Stimulated activated CD4-positive, alpha-beta T cell treated with anti-CD3 and anti-CD28 coated beads, Interleukin-1b, Interleukin-23, amount 100 ng/mL, for 4 hours (primary cell): ENCODE results near the gene FNDC3A.
A peak's percentile ranks its signal among the peaks of the same experiment; 100 is the strongest.
"Not testable (repeated sequence)": the region's sequence is repeated elsewhere in the genome, so short reads cannot be mapped to it uniquely, and the experiment has no call there.

Experiments
- DNase-seq, 2 donors: peaks; one replicate each; pipeline ENCODE4 v3.0.0-alpha.2; 2020; ENCODE audit warnings: low read depth in 2 of 2

The FNDC3A gene

DNA sequence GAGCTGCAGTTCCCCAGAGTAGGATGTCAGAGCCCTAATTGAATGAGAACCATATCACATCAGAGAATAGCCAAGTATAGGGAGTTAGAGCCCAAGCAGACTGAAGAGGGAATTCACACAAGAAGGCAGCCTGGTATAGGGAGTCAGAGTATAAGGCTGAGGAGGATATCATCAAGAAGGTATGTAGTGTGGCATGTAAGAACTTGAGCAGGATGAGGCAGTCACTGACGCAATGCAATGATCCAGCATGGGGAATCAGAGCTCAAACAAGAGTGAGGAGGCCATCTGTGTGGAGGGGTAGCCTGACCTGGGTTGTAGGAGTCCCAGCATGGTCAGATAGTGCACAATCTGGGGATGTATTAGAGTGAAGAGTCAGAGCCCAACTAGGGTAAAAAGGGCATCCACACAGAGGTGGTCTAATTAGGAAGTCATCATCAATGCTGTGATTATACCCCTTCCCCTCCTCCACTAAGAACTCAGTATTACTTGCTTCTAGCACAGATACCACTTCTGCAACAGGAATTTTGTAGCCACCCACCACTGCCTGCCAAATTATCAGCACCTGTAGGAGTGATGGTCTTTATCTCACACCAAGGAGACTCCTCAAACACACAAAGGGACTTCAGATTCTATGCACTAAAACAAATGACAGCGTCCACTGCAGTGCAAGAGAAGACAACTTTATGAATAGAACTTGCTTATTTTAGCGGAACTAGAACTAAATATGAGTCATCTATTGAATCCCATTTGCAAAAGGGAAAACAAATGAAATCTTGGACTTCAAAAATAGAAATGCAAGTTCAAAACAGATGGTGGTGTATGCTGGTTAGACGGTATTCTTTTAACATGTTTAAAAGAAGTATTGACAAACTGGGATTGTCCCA is 107.2 kb downstream of the FNDC3A start:
- DNase-seq = no peak

DNA sequence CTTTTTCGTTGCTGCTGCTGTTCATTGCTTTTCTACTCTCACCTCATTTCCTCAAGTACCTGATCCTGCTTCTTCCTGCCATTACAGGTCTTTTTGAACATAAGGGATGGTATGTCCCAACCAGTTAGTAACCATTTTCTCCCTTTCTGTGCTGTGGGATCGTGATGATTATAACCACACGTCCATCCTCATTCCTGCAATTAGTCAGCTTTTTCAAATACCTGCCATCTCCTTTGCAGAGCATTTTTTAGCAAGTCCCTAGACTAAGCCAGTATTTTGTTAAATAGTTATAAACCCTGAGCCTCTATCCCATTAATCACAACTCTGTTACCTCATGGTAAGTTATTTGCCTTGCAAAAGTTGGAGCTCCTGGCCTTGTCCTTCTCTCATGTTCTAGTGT is 109.2 kb downstream of the FNDC3A start:
- DNase-seq = no peak

- no peak for DNase-seq
Observed at GRCh38 chr13:49086722-49087121, 111.0 kb downstream of the FNDC3A start.

- DNase-seq = no peak
Observed at GRCh38 chr13:49093376-49093775, 117.7 kb downstream of the FNDC3A start.

DNA sequence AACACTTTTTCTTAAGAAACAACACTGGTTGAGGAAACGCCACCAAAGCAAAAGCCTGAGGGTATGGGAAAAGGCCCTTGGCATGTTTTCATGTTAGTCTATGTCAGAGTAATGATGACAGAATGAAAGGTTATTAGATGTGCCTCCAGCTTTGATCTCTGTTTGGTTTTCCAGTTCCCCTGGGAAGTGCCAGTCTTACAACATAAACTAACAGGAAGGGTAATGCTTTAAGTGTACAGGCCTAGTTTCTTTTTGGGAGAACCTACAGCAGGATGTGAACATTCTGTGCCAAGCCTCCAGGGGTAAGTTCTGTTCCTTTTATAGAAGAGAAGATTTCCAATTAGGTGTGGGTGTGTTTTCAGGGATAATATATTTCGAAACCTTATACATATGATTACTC is 121.7 kb downstream of the FNDC3A start:
- DNase-seq = no peak

DNA sequence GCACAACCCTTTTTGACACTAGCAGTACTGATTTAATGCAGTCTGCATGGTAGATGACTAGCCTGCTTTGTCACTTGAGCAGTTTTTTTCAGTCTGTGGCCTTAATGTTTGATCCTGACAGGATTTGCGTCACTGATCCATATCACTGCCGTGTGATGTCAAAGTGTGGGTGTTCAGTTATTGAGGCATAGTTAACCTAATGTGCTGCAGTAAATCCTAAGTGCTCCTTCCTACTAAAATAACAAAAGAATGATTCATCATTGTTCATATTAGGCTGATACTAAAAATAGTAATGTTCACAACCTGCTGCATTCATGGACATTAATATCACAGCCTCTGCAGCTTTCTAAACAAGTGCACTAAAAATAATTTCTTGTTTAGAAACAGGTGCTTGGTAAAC is 122.5 kb downstream of the FNDC3A start:
- DNase-seq = no peak

- no peak for DNase-seq
Observed at GRCh38 chr13:49098771-49099512, 123.2 kb downstream of the FNDC3A start.

DNA sequence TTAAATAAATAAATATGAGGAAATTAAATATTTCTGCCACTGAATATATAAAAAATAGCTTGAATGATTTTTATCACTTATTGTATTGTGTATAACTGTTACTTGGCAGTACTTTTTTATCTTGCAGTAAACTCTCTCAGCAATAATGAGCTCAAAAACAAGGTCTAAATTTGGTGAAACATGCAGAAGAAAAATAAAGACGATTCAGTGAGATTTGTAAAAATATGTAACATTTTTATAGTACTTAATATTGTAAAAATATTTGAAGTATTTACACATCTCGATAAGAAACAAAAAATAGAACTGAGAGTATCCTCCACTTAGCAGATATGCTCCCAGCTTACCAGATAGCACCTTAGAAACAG is 123.8 kb downstream of the FNDC3A start:
- no peak for DNase-seq

DNA sequence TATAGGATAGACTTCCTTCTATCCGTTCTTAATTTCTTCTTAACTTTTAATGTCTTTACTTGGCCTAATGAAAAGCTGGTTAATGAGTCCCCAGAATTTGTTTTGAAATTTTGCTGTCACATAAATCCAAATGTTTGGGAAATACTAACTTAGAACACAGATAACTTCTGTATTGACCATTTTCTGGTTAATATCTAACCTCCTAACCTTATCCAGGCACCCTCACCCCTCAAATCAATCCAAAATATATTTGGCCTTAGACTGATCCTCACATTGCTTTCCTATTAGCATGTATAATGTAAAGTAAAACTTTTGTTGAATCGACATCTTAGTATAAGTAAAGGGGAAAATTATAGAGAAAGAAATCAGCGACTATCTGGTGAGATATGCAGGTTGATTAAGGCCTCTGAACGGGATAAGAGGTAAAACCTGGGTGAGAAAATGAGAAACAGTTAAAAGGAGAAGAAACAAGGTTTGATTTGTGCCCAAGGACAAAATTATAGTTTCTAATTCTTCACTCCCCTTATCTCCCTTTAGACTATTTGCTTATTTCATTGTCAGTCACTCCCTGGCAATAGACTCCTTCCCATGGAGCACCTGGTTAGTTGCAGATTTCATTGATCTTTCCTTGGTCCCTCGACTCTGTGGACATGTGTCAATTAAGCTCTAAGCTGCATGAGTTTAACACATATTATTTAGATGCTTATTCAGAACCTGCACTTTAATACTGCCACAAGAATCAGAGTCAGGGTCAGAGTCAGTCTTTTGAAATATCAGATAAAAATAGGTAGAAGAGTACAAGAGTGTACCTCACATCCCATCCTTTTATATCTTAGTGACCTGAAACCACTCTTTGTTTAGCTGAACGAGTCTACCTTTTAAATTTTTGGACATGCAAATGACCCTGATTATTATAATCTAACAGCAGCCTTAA is 125.2 kb downstream of the FNDC3A start:
- DNase-seq = no peak

- no peak for DNase-seq
Observed at GRCh38 chr13:49108196-49108595, 132.5 kb downstream of the FNDC3A start.

- peak; percentile 51 for DNase-seq
Observed at GRCh38 chr13:49110122-49110912, 134.6 kb downstream of the FNDC3A start.

DNA sequence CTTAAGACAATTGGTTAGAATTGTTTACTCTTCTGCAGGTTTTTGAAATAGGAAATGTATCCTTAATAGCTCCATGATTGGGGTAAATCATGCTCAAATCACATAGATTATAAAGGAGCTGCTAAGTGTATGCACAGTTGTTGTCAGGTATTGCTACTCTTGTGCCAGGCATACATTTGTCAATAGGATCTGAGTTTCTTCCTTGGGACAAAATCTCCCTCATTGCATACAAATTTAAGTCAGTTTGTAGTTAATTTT is 135.1 kb downstream of the FNDC3A start:
- no peak for DNase-seq

GRCh38 chr13:49112782-49113525 is 137.2 kb downstream of the FNDC3A start:
- no peak for DNase-seq

DNA sequence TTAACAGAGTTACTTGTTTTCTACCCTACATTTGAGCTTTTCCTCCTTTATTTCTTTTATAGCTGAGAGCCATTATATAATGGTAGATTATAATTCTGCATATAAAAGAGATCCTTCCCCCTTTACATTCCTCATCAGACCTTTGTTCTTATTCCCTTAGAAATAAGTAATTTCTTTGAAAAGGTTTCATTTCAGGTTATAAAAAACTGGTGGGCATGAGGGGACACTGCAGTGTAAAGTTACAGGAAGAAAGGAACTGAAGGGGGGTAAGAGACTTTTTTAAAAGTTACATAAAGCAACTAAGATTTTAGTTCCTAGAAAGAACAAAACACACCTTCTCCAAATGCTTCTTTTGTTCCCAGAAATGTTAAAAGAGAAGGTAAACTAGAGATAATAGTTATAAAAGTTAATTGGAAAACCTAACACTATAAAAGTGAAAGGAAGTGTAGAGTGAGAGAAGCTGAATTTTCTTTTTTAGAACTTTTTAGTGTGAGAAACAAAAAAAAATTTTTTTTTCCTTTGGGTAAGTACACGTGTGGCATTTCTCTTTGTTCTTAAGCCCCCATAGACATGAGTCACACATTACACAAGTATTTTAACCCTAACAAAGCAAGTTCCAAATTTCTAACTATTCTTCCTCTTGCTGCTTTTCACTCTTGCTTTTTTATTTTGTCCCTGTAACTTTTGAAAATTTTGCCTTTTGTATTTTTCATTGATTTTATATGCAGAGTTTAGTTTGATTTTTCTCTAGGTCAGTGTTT is 138.0 kb downstream of the FNDC3A start:
- DNase-seq = no peak

GRCh38 chr13:49116873-49117272 is 141.2 kb downstream of the FNDC3A start:
- DNase-seq = no peak

DNA sequence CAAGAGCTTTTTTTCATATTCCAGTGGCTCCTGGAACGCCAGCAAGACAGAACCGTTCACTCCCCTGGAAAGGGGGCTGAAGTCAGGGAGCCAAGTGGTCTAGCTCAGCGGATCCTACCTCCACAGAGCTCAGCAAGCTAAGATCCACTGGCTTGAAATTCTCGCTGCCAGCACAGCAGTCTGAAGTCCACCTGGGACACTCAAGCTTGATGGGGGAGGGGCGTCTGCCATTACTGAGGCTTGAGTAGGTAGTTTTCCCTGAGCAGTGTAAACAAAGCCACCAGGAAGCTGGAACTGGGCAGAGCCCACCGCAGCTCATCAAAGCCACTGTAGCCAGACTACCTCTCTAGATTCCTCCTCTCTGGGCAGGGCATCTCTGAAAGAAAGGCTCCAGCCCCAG is 142.7 kb downstream of the FNDC3A start:
- not testable (repeated sequence) for DNase-seq

- DNase-seq = no peak
Observed at GRCh38 chr13:49124693-49125304, 149.1 kb downstream of the FNDC3A start.

GRCh38 chr13:49125964-49126524 is 150.3 kb downstream of the FNDC3A start:
- no peak for DNase-seq

- DNase-seq = no peak
Observed at GRCh38 chr13:49132479-49133002, 156.8 kb downstream of the FNDC3A start.
